ENCODE data around the gene NCKAP5.
"Not testable (repeated sequence)": the region's sequence is repeated elsewhere in the genome, so short reads cannot be mapped to it uniquely, and the experiment has no call there.

The NCKAP5 gene

GRCh38 chr2:133235968-133236367 lies 332.3 kb downstream of the NCKAP5 start:
- Histone ChIP-seq H3K36me3 (ENCODE audit: insufficient read depth, low read length) (no peaks in the 10 kb centered on the region), H3K9me3 (ENCODE audit: insufficient read depth, low read depth, low read length) (no peaks in the 10 kb centered on the region), H3K27ac (ENCODE audit: low read depth, low read length) (no peak overlapping the region), H3K4me1 (ENCODE audit: insufficient read depth, low read length) (no peaks in the 10 kb centered on the region), H3K9ac (ENCODE audit: low read depth, low read length) (no peak overlapping the region), H3K4me3 (ENCODE audit: low read length) (no peak overlapping the region), H3K27me3 (ENCODE audit: insufficient read depth, low read length) (no peaks in the 10 kb centered on the region)
- no CpG with 5 or more reads among the region's 1 CpG for WGBS

GRCh38 chr2:133232556-133232955 lies 335.7 kb downstream of the NCKAP5 start:
- Histone ChIP-seq H3K9me3 (ENCODE audit: insufficient read depth, low read depth, low read length) (no peaks in the 10 kb centered on the region), H3K4me1 (ENCODE audit: insufficient read depth, low read length) (no peaks in the 10 kb centered on the region), H3K4me3 (ENCODE audit: low read length) (no peak overlapping the region), H3K27me3 (ENCODE audit: insufficient read depth, low read length) (no peaks in the 10 kb centered on the region), H3K36me3 (ENCODE audit: insufficient read depth, low read length) (no peaks in the 10 kb centered on the region), H3K9ac (ENCODE audit: low read depth, low read length) (no peak overlapping the region), H3K27ac (ENCODE audit: low read depth, low read length) (no peak overlapping the region)
- no CpG with 5 or more reads among the region's 1 CpG for WGBS

- Histone ChIP-seq H3K27ac (ENCODE audit: low read depth, low read length) (no peak overlapping the region), H3K4me1 (ENCODE audit: insufficient read depth, low read length) (no peaks in the 10 kb centered on the region), H3K36me3 (ENCODE audit: insufficient read depth, low read length) (no peaks in the 10 kb centered on the region), H3K9me3 (ENCODE audit: insufficient read depth, low read depth, low read length) (no peaks in the 10 kb centered on the region), H3K9ac (ENCODE audit: low read depth, low read length) (no peak overlapping the region), H3K4me3 (ENCODE audit: low read length) (no peak overlapping the region), H3K27me3 (ENCODE audit: insufficient read depth, low read length) (no peaks in the 10 kb centered on the region)
- 91% methylated on average over 1 of the region's 1 CpG for WGBS
Measured at GRCh38 chr2:133231264-133231663, 337.0 kb downstream of the NCKAP5 start.

GRCh38 chr2:133229974-133230373 lies 338.3 kb downstream of the NCKAP5 start:
- no peak overlapping the region for H3K27ac ChIP-seq (ENCODE audit: low read depth, low read length)
- H3K9ac ChIP-seq (ENCODE audit: low read depth, low read length): no peak overlapping the region
- H3K4me3 ChIP-seq (ENCODE audit: low read length): no peak overlapping the region
- WGBS: no CpG with 5 or more reads among the region's 1 CpG
- H3K9me3 ChIP-seq (ENCODE audit: insufficient read depth, low read depth, low read length): no peaks in the 10 kb centered on the region
- H3K27me3 ChIP-seq (ENCODE audit: insufficient read depth, low read length): no peaks in the 10 kb centered on the region
- no peaks in the 10 kb centered on the region for H3K36me3 ChIP-seq (ENCODE audit: insufficient read depth, low read length)
- no peaks in the 10 kb centered on the region for H3K4me1 ChIP-seq (ENCODE audit: insufficient read depth, low read length)

- H3K9me3 ChIP-seq (ENCODE audit: insufficient read depth, low read depth, low read length): no peaks in the 10 kb centered on the region
- no peaks in the 10 kb centered on the region for H3K27me3 ChIP-seq (ENCODE audit: insufficient read depth, low read length)
- H3K36me3 ChIP-seq (ENCODE audit: insufficient read depth, low read length): no peaks in the 10 kb centered on the region
- H3K4me3 ChIP-seq (ENCODE audit: low read length): no peak overlapping the region
- no peaks in the 10 kb centered on the region for H3K4me1 ChIP-seq (ENCODE audit: insufficient read depth, low read length)
- no peak overlapping the region for H3K9ac ChIP-seq (ENCODE audit: low read depth, low read length)
- H3K27ac ChIP-seq (ENCODE audit: low read depth, low read length): no peak overlapping the region
- 87% methylated on average over 3 of the region's 9 CpGs for WGBS
Measured at GRCh38 chr2:133223226-133223625, 345.0 kb downstream of the NCKAP5 start.

GRCh38 chr2:133221398-133221797 lies 346.9 kb downstream of the NCKAP5 start:
- no peaks in the 10 kb centered on the region for H3K27me3 ChIP-seq (ENCODE audit: insufficient read depth, low read length)
- H3K4me3 ChIP-seq (ENCODE audit: low read length): no peak overlapping the region
- 93% methylated on average over 3 of the region's 3 CpGs for WGBS
- no peaks in the 10 kb centered on the region for H3K36me3 ChIP-seq (ENCODE audit: insufficient read depth, low read length)
- H3K4me1 ChIP-seq (ENCODE audit: insufficient read depth, low read length): no peaks in the 10 kb centered on the region
- H3K27ac ChIP-seq (ENCODE audit: low read depth, low read length): no peak overlapping the region
- H3K9ac ChIP-seq (ENCODE audit: low read depth, low read length): no peak overlapping the region
- no peaks in the 10 kb centered on the region for H3K9me3 ChIP-seq (ENCODE audit: insufficient read depth, low read depth, low read length)

- no peak overlapping the region for H3K4me3 ChIP-seq (ENCODE audit: low read length)
- no peak overlapping the region for H3K27ac ChIP-seq (ENCODE audit: low read depth, low read length)
- no peaks in the 10 kb centered on the region for H3K4me1 ChIP-seq (ENCODE audit: insufficient read depth, low read length)
- H3K9ac ChIP-seq (ENCODE audit: low read depth, low read length): no peak overlapping the region
- no peaks in the 10 kb centered on the region for H3K36me3 ChIP-seq (ENCODE audit: insufficient read depth, low read length)
- 96% methylated on average over 4 of the region's 4 CpGs for WGBS
- H3K9me3 ChIP-seq (ENCODE audit: insufficient read depth, low read depth, low read length): peaks cover 5% of the 10 kb centered on the region; the same call in 1 of the 2 replicates
- H3K27me3 ChIP-seq (ENCODE audit: insufficient read depth, low read length): no peaks in the 10 kb centered on the region
Measured at GRCh38 chr2:133218204-133218603, 350.1 kb downstream of the NCKAP5 start.

- Histone ChIP-seq H3K27me3 (ENCODE audit: insufficient read depth, low read length) (no peaks in the 10 kb centered on the region), H3K36me3 (ENCODE audit: insufficient read depth, low read length) (no peaks in the 10 kb centered on the region), H3K4me1 (ENCODE audit: insufficient read depth, low read length) (no peaks in the 10 kb centered on the region), H3K4me3 (ENCODE audit: low read length) (no peak overlapping the region), H3K9ac (ENCODE audit: low read depth, low read length) (no peak overlapping the region), H3K27ac (ENCODE audit: low read depth, low read length) (no peak overlapping the region), H3K9me3 (ENCODE audit: insufficient read depth, low read depth, low read length) (peaks cover 5% of the 10 kb centered on the region; the same call in 1 of the 2 replicates)
Measured at GRCh38 chr2:133215477-133215876, 352.8 kb downstream of the NCKAP5 start.

GRCh38 chr2:133213651-133214050 lies 354.6 kb downstream of the NCKAP5 start:
- Histone ChIP-seq H3K9me3 (ENCODE audit: insufficient read depth, low read depth, low read length) (peaks cover 8% of the 10 kb centered on the region; the same call in 1 of the 2 replicates), H3K4me1 (ENCODE audit: insufficient read depth, low read length) (no peaks in the 10 kb centered on the region), H3K4me3 (ENCODE audit: low read length) (no peak overlapping the region), H3K36me3 (ENCODE audit: insufficient read depth, low read length) (no peaks in the 10 kb centered on the region), H3K27me3 (ENCODE audit: insufficient read depth, low read length) (no peaks in the 10 kb centered on the region), H3K9ac (ENCODE audit: low read depth, low read length) (no peak overlapping the region), H3K27ac (ENCODE audit: low read depth, low read length) (no peak overlapping the region)
- WGBS: 100% methylated on average over 4 of the region's 5 CpGs

GRCh38 chr2:133209325-133209724 lies 358.9 kb downstream of the NCKAP5 start:
- no peak overlapping the region for H3K4me3 ChIP-seq (ENCODE audit: low read length)
- H3K4me1 ChIP-seq (ENCODE audit: insufficient read depth, low read length): no peaks in the 10 kb centered on the region
- H3K27me3 ChIP-seq (ENCODE audit: insufficient read depth, low read length): no peaks in the 10 kb centered on the region
- H3K9ac ChIP-seq (ENCODE audit: low read depth, low read length): no peak overlapping the region
- no peaks in the 10 kb centered on the region for H3K36me3 ChIP-seq (ENCODE audit: insufficient read depth, low read length)
- H3K9me3 ChIP-seq (ENCODE audit: insufficient read depth, low read depth, low read length): peaks cover 28% of the 10 kb centered on the region
- no peak overlapping the region for H3K27ac ChIP-seq (ENCODE audit: low read depth, low read length)
- 100% methylated on average over 2 of the region's 2 CpGs for WGBS

GRCh38 chr2:133206666-133207065 lies 361.6 kb downstream of the NCKAP5 start:
- not testable (repeated sequence) for H3K27ac ChIP-seq (ENCODE audit: low read depth, low read length); H3K9ac ChIP-seq (ENCODE audit: low read depth, low read length); H3K4me1 ChIP-seq (ENCODE audit: insufficient read depth, low read length); H3K4me3 ChIP-seq (ENCODE audit: low read length); H3K27me3 ChIP-seq (ENCODE audit: insufficient read depth, low read length); H3K36me3 ChIP-seq (ENCODE audit: insufficient read depth, low read length)
- 91% methylated on average over 7 of the region's 7 CpGs for WGBS
- peaks cover 28% of the 10 kb centered on the region for H3K9me3 ChIP-seq (ENCODE audit: insufficient read depth, low read depth, low read length)

- Histone ChIP-seq H3K27me3 (ENCODE audit: insufficient read depth, low read length) (no peaks in the 10 kb centered on the region), H3K9me3 (ENCODE audit: insufficient read depth, low read depth, low read length) (peaks cover 28% of the 10 kb centered on the region), H3K36me3 (ENCODE audit: insufficient read depth, low read length) (no peaks in the 10 kb centered on the region), H3K27ac (ENCODE audit: low read depth, low read length) (no peak overlapping the region), H3K4me1 (ENCODE audit: insufficient read depth, low read length) (no peaks in the 10 kb centered on the region), H3K9ac (ENCODE audit: low read depth, low read length) (no peak overlapping the region), H3K4me3 (ENCODE audit: low read length) (no peak overlapping the region)
- 100% methylated on average over 3 of the region's 4 CpGs for WGBS
Measured at GRCh38 chr2:133204421-133204820, 363.8 kb downstream of the NCKAP5 start.
